ENCODE measurements around the gene WDR49. TPM values are rescaled to one million over a fixed set of nuclear protein-coding genes. Genes with fewer than 3 reads are reported as not detected.

The WDR49 gene
- total RNA-seq, 1 experiment from 2014 or later: 1.3 TPM

DNA sequence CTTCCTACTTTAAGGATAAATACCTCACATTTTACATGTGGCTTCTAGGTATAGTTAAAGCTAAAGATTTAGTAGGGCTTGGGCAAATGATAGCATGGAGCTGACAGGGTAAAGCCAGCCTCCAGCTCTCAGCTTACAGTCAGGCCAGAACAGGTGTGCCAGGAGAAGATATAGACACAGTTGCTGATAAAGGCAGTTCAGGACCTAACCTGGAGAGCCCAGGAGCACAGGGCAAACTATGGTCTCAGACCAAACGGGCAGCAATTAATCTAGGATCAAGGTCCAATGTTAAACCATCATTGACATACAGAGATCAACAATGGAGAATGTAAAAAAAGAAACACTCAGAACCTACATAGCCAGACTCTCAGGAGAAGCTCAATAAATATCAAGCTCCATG lies 4.0 kb downstream of the WDR49 start:
- H2BK20ac ChIP-seq (ENCODE audit: low read depth, low read length, poor library complexity, severe bottlenecking): no peak overlapping the region
- no peaks in the 10 kb centered on the region for H3K9me3 ChIP-seq (ENCODE audit: control insufficient read depth, low read depth, low read length)
- H3K14ac ChIP-seq (ENCODE audit: insufficient read depth, low read length): no peak overlapping the region
- H3K4me2 ChIP-seq (ENCODE audit: insufficient read depth, insufficient read length, low read length): no peak overlapping the region
- no peaks in the 10 kb centered on the region for H3K79me2 ChIP-seq (ENCODE audit: insufficient read depth, low read length)
- Mint-ChIP-seq H3K27ac (peak overlapping the region in 1 of 3 experiments; percentile 65; a peak in 1 of 7 replicates), H3K27me3 (ENCODE audit: low read depth) (no peaks in the 10 kb centered on the region), H3K36me3 (ENCODE audit: insufficient read depth in 1 of 3, low read depth in 3 of 3) (peaks cover 0 to 9% (median 3%) of the 10 kb centered on the region in 3 experiments; a peak in 4 of 7 replicates), H3K4me1 (peaks cover 31 to 33% of the 10 kb centered on the region in 2 experiments), H3K4me3 (no peak overlapping the region), H3K9me3 (peaks cover 2 to 3% of the 10 kb centered on the region in 2 experiments; a peak in 3 of 5 replicates)
- no peak overlapping the region for H3K18ac ChIP-seq (ENCODE audit: insufficient read length, low read depth, low read length)
- no peaks in the 10 kb centered on the region for H3K79me1 ChIP-seq (ENCODE audit: insufficient read depth, low read depth, low read length, poor library complexity, severe bottlenecking)
- no peak overlapping the region for H2BK5ac ChIP-seq (ENCODE audit: insufficient read length, low read length)
- no peaks in the 10 kb centered on the region for H4K20me1 ChIP-seq (ENCODE audit: control insufficient read depth, insufficient read depth, insufficient read length)
- no peak overlapping the region for H2BK12ac ChIP-seq (ENCODE audit: insufficient read length, low read depth, low read length)
- no peak overlapping the region for H3K27ac ChIP-seq (ENCODE audit: insufficient read length, low read depth, low read length)
- no peak overlapping the region for H3K4ac ChIP-seq (ENCODE audit: low read depth, low read length)
- no peak overlapping the region for H3K23ac ChIP-seq (ENCODE audit: insufficient read length, low read depth, low read length)
- no peak overlapping the region for H2BK15ac ChIP-seq (ENCODE audit: low read depth, low read length)
- H2AFZ ChIP-seq (ENCODE audit: low read length): no peak overlapping the region
- no peak overlapping the region for H3T11ph ChIP-seq (ENCODE audit: low read length)
- no peak for TF ChIP-seq CTCF (conservative IDR thresholded peaks at IDR 0.05)
- WGBS (ENCODE audit: extremely low coverage, insufficient read length, low lambda C conversion rate): no CpG with 5 or more reads among the region's 1 CpG
- no peaks in the 10 kb centered on the region for H3K27me3 ChIP-seq (ENCODE audit: insufficient read depth, low read length)
- no peak overlapping the region for H4K8ac ChIP-seq (replicated peaks; ENCODE audit: insufficient read length, low read depth, low read length)
- H4K91ac ChIP-seq (ENCODE audit: insufficient read length, low read depth, low read length): no peak overlapping the region
- H3K4me1 ChIP-seq (ENCODE audit: insufficient read depth, low read length): no peaks in the 10 kb centered on the region; the same call in 1 of the 2 replicates
- no peak overlapping the region for H3K56ac ChIP-seq (ENCODE audit: insufficient read length, low read depth, low read length)
- H2AK5ac ChIP-seq (ENCODE audit: insufficient read length, low read length): no peak overlapping the region
- no peak overlapping the region for H4K5ac ChIP-seq (ENCODE audit: insufficient read length, low read depth, low read length)
- H3K23me2 ChIP-seq (ENCODE audit: insufficient read length, low read depth, low read length, poor library complexity, severe bottlenecking): no peaks in the 10 kb centered on the region
- no peak overlapping the region for H2BK120ac ChIP-seq (ENCODE audit: low read depth, low read length, poor library complexity, severe bottlenecking)
- H3K9ac ChIP-seq (ENCODE audit: extremely low read depth, insufficient read length, low read length): no peak overlapping the region
- DNase-seq: no peak

Data from H9 (cell line).